Skeletal muscle tissue (tissue), 4 donors: Measurements from ENCODE around the gene SLC25A23. TPM values are rescaled to one million over a fixed set of nuclear protein-coding genes. Genes with fewer than 3 reads are reported as not detected.
A peak's percentile ranks its signal among the peaks of the same experiment; 100 is the strongest.

Experiments used
- H3K27ac ChIP-seq: one replicate; pipeline ENCODE4 v1.7.0; 2013; ENCODE audit warnings: mild to moderate bottlenecking, low read depth, low read length, inconsistent platforms
- H3K27me3 ChIP-seq, 3 donors: one replicate each; pipeline ENCODE4 v1.7.0; 2013; ENCODE audit warnings: low read length in 3 of 3; ENCODE audit not compliant: control insufficient read depth in 3 of 3, insufficient read depth in 3 of 3
- H3K36me3 ChIP-seq, 3 donors: one replicate each; pipeline ENCODE4 v1.7.0; 2013; ENCODE audit warnings: low read length in 3 of 3; ENCODE audit not compliant: control insufficient read depth in 3 of 3, insufficient read depth in 3 of 3
- H3K4me1 ChIP-seq, 3 donors: one replicate each; pipeline ENCODE4 v1.7.0; 2013; ENCODE audit warnings: low read length in 3 of 3, mild to moderate bottlenecking in 3 of 3; ENCODE audit not compliant: control insufficient read depth in 3 of 3, insufficient read depth in 3 of 3
- H3K4me3 ChIP-seq, 3 donors: one replicate each; pipeline ENCODE4 v1.7.0; 2013; ENCODE audit warnings: low read length in 3 of 3
- H3K9ac ChIP-seq, 3 donors: one replicate each; pipeline ENCODE4 v1.7.0; 2013; ENCODE audit warnings: low read length in 3 of 3, mild to moderate bottlenecking in 3 of 3, moderate library complexity in 2 of 3, low read depth in 1 of 3
- H3K9me3 ChIP-seq, 3 donors: one replicate each; pipeline ENCODE4 v1.7.0; 2013; ENCODE audit warnings: low read length in 3 of 3; ENCODE audit not compliant: control insufficient read depth in 3 of 3
- total RNA-seq: library from RNA; depleted of rRNA; stranded (reverse); fragments of >200 nt; gene quantifications from one replicate; pipeline ENCODE4 v1.2.3, GENCODE V29; 2014
- donor health status: Osteomylitis.

SLC25A23 gene
- total RNA-seq, 1 donor from 2014 or later: 7.8 TPM

DNA sequence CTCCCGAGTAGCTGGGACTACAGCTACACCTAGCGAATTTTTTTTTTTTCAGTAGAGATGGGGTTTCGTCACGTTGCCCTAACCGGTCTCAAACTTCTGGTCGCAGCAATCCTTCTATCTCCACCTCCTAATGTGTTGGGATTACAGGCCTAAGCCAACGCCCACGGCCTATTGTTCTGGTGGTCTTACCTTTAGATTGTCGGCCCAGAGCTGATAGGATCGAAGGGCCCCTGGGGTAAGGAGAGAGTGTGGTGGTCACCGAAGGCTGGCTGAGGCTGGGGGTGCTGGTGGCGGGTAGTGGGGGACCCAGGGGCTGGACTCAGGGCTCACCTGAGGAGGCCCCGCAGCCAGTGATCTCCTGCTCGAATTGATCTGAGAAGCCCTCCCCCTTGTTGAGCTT is 11.5 kb upstream of the SLC25A23 start:
- H3K4me1 ChIP-seq: peaks cover 0 to 3% (median 2%) of the 10 kb centered on the region in 3 donors
- peaks cover 16 to 19% (median 19%) of the 10 kb centered on the region in 3 donors for H3K27me3 ChIP-seq
- no peak overlapping the region for H3K4me3 ChIP-seq
- H3K36me3 ChIP-seq: no peaks in the 10 kb centered on the region
- no peak overlapping the region for H3K27ac ChIP-seq
- H3K9me3 ChIP-seq: no peaks in the 10 kb centered on the region
- no peak overlapping the region for H3K9ac ChIP-seq

DNA sequence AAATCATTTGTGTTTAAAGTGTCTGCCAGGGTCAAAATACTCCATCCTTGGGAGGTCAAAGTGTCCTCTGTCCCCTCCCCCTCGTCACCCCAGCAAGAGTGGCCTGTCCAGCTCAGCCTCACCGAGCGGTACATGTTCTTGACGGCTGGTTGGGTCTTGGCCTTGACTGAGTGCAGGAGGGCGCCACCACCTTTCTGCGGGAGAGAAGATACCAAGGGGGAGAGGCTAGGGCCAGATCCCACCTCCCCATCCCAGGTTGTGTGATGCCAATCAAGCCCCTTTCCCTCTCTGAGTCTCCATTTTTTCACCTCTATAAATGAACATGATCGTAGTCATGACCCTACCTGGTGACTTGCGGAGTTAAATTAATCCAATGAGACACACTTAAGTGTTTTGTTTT is 10.6 kb upstream of the SLC25A23 start:
- Histone ChIP-seq H3K36me3 (no peaks in the 10 kb centered on the region), H3K9ac (no peak overlapping the region), H3K4me3 (no peak overlapping the region), H3K9me3 (no peaks in the 10 kb centered on the region), H3K27me3 (peaks cover 10 to 15% (median 15%) of the 10 kb centered on the region in 3 donors), H3K27ac (no peak overlapping the region), H3K4me1 (no peaks in the 10 kb centered on the region)

DNA sequence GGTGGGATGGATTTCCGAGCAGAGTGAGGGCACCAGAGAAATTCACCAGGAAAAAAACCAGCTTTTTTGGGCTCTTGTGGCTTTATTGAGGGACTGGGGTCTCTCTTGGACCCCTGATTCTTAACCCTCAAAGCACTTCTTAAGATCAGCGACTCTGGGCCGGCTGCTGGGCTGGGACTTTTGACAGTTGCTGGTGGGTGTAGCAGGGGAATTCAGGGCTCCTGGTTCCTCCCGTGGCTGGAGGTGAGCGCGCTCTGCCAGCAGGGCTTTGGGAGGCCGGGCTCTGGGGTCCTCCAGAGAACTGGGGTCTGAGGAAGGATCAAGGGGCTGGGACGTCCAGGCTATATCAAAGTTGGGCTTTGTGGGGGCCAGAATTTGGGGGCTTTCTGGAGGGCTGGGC is 7.8 kb upstream of the SLC25A23 start:
- Histone ChIP-seq H3K27me3 (peaks cover 18 to 28% (median 20%) of the 10 kb centered on the region in 3 donors), H3K27ac (no peak overlapping the region), H3K4me3 (no peak overlapping the region), H3K9ac (no peak overlapping the region), H3K9me3 (no peaks in the 10 kb centered on the region), H3K4me1 (peaks cover 0 to 3% (median 0%) of the 10 kb centered on the region in 3 donors), H3K36me3 (no peaks in the 10 kb centered on the region)

DNA sequence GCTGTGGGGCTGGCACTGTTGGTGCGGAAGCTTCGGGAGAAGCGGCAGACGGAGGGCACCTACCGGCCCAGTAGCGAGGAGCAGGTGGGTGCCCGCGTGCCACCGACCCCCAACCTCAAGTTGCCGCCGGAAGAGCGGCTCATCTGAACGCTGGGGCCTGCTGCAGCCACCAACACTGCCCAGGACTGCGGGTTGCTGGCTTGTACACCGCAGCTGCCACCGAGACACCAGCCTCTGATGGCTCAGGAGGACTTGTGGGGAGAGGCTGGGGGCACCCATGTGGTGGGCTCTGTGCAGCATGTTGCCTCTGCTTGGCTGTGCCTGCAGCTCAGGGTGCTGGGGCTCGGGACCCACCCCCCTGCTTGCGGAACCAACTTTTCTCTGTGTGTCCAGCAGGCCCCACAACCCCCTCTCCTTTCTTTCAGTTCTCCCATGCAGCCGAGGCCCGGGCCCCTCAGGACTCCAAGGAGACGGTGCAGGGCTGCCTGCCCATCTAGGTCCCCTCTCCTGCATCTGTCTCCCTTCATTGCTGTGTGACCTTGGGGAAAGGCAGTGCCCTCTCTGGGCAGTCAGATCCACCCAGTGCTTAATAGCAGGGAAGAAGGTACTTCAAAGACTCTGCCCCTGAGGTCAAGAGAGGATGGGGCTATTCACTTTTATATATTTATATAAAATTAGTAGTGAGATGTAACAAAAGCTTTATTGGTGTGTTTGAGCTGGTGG is 7.1 kb upstream of the SLC25A23 start:
- H3K27me3 ChIP-seq: peaks cover 18 to 28% (median 20%) of the 10 kb centered on the region in 3 donors
- H3K9me3 ChIP-seq: no peaks in the 10 kb centered on the region
- H3K27ac ChIP-seq: no peak overlapping the region
- H3K9ac ChIP-seq: no peak overlapping the region
- no peaks in the 10 kb centered on the region for H3K36me3 ChIP-seq
- no peak overlapping the region for H3K4me3 ChIP-seq
- peaks cover 0 to 3% (median 0%) of the 10 kb centered on the region in 3 donors for H3K4me1 ChIP-seq

DNA sequence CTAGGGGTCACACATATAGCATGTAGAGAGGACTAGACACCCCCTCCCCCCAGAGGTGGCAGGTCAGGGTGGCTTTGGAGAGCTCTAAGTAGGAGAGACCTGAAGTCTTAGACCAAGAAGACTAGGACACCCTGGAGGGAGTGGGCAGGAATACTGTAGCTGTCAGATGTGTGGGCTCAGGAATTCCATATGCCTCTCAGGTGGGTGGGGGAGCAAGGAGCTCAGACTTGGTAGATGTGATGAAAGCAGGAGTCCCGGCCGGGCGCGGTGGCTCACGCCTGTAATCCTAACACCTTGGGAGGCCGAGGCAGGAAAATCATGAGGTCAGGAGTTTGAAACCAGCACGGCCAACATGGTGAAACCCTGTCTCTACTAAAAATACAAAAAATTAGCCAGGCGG is 6.1 kb upstream of the SLC25A23 start:
- Histone ChIP-seq H3K27ac (no peak overlapping the region), H3K4me1 (peaks cover 0 to 3% (median under 1%) of the 10 kb centered on the region in 3 donors), H3K9me3 (no peaks in the 10 kb centered on the region), H3K4me3 (no peak overlapping the region), H3K36me3 (no peaks in the 10 kb centered on the region), H3K27me3 (peaks cover 18 to 28% (median 20%) of the 10 kb centered on the region in 3 donors), H3K9ac (no peak overlapping the region)

DNA sequence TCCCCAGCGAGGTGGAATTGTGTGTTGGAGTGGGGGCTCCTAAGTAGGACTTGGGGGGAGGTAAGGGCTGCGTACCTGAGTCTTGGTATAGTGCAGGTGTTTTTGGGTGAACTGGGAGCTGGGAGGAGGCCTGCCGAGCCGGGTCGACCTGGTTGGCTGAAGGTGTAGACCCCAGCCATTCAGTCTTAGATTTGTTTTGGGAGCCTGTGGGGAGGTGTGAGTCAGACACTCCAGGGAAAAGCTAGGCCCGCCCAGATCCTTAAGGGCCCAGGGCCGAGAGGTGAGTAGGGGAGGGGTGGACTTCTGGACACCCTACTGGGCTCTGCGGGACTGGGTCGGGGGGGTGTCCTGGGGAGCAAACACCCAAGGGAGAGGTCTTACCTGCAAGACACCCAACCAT is 5.4 kb upstream of the SLC25A23 start:
- H3K9ac ChIP-seq: no peak overlapping the region
- no peak overlapping the region for H3K4me3 ChIP-seq
- no peaks in the 10 kb centered on the region for H3K36me3 ChIP-seq
- no peak overlapping the region for H3K27ac ChIP-seq
- H3K4me1 ChIP-seq: peaks cover under 1 to 4% (median 3%) of the 10 kb centered on the region in 3 donors
- H3K9me3 ChIP-seq: no peaks in the 10 kb centered on the region
- H3K27me3 ChIP-seq: peaks cover 18 to 28% (median 20%) of the 10 kb centered on the region in 3 donors

DNA sequence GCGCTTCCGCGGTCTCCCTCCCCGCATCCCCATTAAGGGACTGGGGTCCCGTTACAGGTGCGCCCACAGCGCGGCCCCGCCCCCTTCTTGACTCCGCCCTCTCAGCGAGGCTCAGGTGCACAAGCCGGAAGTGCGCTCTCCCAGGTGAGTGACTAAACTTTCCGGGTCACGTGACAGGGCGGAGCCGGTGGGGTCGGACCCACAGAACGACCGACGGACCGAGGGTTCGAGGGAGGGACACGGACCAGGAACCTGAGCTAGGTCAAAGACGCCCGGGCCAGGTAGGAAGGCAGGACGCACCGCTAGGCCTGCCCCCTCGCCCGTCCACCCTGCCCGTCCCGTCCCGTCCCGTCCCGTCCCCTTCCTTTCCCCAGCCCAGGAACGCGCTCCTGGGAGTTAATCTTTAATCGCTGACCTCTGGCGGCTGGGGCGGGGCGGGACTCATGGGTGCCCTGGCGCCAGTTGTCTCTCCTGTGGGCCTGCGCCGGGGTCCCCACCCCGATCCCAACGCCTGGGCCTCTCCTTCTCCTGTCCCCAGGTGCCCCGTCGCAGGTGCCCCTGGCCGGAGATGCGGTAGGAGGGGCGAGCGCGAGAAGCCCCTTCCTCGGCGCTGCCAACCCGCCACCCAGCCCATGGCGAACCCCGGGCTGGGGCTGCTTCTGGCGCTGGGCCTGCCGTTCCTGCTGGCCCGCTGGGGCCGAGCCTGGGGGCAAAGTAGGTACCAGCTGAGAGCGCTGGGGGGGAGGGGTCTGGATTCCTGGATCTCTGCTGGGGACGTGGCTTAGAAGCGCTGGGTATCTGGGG is 4.7 kb upstream of the SLC25A23 start, which contains the start of gene CRB3:
Gene CRB3, plus strand, starts transcription at position 202 of the 804 bp plus-strand sequence. Its CDS starts 431 bp downstream, at position 633.
- Histone ChIP-seq H3K36me3 (no peaks in the 10 kb centered on the region), H3K27me3 (peaks cover 18 to 28% (median 20%) of the 10 kb centered on the region in 3 donors), H3K9ac (no peak within 1 kb of the TSS), H3K9me3 (no peaks in the 10 kb centered on the region), H3K4me1 (peaks cover 4 to 8% (median 7%) of the 10 kb centered on the region in 3 donors), H3K27ac (no peak within 1 kb of the TSS), H3K4me3 (no peak within 1 kb of the TSS)

DNA sequence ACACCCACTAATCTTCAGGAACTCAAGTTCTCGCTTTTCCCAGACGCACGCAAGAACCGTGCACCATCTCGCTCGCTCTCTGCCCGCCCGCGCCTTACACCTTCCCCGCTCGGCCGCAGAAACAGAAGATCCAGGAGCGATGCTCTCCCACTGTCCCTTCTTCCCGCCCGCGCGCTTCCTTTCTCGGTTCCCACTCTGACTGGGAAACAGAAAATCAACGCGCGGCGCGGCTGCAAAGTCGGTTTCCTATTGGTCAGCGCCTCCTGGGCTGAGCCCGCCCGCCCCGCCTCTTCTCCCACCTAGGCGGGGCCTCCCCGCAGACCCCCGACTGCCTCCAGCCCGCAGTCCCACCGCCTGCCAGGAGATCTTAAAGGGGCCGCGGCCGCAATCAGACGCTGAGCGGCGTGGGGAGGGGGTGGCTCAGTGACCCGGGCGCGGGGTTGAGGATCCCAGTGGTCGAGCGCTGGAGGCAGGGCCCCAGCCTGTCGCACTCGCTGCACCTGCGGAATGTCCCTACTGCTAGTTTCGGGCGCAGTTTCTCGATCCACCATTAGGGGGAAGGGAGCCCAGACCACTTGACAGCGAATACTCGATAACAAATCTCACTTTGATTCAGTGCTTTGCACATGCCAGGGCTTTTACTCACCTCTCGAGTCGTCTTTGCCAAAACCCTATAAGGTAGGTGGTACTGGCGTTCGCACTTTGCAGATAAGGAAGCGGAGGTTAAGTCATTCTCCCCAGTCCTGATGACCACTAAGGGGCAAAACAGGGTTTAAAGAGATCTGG is 700 bp upstream of the SLC25A23 start:
- Histone ChIP-seq H3K9me3 (no peaks in the 10 kb centered on the region), H3K4me3 (peak overlapping the region; percentile 79 to 93 (median 87)), H3K36me3 (peaks cover 4 to 12% (median 7%) of the 10 kb centered on the region in 3 donors), H3K9ac (peak overlapping the region; percentile 81 to 91 (median 85)), H3K4me1 (peaks cover 14 to 20% (median 18%) of the 10 kb centered on the region in 3 donors), H3K27me3 (peaks cover 16 to 17% (median 16%) of the 10 kb centered on the region in 3 donors), H3K27ac (no peak overlapping the region)

DNA sequence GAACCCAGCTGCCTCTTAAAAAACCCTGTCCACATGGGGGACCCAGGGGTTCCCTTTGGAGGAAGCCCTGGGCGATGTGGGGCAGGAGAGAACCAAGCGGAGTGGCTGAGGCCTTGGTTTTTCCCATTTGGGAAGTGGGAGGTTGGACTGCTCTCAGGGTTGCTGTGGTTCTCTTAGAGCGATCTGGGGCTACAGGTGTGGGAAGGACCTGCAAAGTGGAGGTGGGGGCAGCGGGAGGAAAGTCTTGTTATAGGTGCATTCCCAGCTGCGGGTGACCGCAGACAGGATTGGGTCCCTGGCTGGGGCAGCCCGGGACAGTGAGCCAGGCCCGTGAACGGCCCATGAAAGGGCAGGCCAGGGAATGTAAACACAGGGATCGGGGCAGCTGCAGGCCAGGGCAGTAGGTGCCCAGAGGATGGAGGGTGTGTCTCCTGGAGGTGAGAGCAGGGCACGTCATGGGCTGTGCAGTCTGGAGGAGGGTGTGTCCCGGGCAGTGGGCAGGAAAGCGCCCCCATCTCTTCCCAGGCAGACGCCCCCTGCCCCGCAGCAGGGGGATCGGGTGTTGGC is 814 bp downstream of the SLC25A23 start:
- Histone ChIP-seq H3K9me3 (peaks cover 0 to 5% (median 3%) of the 10 kb centered on the region in 3 donors), H3K9ac (peak overlapping the region; percentile 61 to 91 (median 64)), H3K4me3 (peak overlapping the region; percentile 68 to 93 (median 79)), H3K27me3 (peaks cover 1 to 2% (median 2%) of the 10 kb centered on the region in 3 donors), H3K36me3 (peaks cover 18 to 27% (median 21%) of the 10 kb centered on the region in 3 donors), H3K27ac (no peak overlapping the region), H3K4me1 (peaks cover 14 to 18% (median 18%) of the 10 kb centered on the region in 3 donors)
